ENCODE data around the gene MRPL50. TPM values are rescaled to one million over a fixed set of nuclear protein-coding genes. Genes with fewer than 3 reads are reported as not detected.
"Not testable (repeated sequence)": the region's sequence is repeated elsewhere in the genome, so short reads cannot be mapped to it uniquely, and the experiment has no call there.

The MRPL50 gene
- polyA plus RNA-seq, 5 donors: 20.1 to 28.3 (median 22.9) TPM

DNA sequence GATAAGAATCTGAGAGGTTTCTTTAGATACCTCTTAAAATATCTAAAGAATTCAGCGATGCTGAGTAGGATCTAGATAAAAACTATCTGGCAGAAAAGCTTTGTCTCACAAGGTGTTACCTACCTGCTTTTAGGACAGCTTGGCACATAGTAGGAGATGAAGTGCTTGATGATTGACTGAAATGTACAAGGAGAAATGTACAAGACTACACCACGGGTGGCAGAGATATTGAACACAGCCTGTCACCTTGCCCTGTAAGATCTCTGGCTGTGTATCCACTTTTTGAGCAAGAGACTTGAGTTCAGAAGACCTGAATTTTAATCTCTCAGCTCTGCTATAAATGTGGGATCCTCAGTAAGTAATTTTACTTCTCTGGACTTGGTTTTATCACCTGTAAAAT, 21.4 kb upstream of the MRPL50 start:
- DNase-seq: no peak

DNA sequence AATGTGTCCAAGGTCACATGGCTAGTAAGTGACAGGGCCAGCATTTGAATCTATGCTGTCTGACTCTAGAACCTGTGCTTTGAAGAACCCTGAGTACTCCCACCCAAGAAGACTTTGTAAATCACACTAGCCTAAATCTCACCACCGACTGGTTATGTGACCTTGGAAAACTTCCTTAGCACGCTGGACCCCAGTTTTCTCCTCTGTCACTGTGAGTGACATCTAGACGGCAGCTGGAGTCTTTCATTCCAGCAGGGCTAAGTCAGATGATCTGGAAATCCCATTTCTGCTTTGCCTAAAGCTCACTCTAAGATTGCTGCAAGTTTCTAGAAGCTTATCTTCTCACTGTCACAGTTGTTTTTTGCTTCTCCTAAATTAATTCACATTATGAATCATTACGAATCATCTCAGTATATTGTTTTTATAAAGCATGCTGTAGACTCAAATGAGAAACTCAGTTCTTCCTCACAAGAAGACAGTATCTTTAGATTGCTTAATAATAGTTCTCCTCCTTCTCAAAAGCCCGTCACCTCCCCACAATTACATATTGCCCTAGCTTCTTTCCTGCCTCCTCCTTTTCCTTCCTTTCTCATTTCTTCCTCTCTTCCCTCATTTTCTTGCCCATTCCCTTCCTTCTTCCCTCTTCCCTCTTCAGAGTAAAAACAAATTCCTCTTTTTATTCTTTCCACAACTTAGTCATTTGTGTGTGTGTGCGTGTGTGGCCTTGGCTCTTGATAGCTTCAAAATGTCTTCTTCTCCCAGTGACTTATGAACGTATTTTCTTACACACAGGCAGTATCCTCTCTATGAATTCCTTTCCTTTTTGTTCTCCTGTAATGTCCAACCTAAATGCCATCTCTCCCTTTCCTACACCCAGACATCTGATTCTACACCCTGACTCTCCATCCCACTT, 20.4 kb upstream of the MRPL50 start:
- no peak for DNase-seq

DNA sequence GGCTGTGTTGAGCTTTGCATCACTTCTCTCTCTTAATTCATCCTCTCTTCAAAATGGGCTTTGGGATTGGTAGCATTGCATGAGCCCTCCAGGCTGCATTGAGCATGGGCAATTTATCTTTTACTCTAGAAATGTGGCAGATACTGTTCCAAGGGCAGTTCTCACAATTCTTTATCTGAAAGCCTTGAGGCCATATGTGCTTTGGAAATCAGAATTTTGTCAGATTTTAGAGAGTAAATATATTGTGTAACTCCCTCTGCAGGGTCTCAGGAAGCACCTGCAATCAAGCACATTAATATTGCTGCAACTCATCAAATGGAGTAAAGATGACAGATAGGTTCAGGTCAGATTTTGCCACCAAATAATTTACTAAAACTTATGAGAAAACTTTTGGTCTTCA, 19.6 kb upstream of the MRPL50 start:
- DNase-seq: no peak

DNA sequence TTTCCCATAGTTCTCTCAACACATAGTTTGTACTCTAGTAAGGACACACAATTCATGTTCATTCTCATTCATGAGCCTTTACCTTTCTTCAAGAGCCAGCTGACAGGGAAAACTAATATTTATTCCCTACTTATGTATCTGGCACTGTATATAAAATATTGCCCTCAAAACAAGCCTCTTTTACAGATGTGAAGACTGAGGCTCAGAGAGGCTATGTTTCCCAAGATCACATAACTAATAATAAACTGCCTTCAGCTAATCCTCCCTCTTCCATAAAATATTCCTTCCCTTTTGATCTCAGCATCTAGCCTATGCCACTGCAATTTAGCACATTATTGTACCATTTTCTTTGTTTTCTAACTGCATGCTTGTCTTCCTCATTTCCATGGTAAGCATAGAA, 19.0 kb upstream of the MRPL50 start:
- DNase-seq: no peak

DNA sequence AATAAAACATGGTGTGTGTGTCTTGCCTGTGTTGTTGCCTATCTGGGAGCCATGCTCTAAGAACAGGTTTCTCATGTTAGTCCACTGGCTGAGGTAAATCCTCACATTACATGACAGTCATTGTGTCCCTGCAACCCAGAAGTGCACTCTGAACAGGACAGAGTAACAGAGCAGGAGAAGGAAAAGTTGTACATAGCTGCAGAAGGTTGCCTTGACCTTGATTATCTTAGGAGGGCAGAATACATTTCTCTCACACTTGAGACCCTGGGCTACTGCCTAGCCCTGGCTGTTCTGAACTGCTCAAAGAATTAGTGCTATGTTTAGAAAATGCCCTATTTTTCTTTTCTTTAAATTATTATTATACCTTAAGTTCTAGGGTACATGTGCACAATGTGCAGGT, 17.2 kb upstream of the MRPL50 start:
- DNase-seq: no peak

DNA sequence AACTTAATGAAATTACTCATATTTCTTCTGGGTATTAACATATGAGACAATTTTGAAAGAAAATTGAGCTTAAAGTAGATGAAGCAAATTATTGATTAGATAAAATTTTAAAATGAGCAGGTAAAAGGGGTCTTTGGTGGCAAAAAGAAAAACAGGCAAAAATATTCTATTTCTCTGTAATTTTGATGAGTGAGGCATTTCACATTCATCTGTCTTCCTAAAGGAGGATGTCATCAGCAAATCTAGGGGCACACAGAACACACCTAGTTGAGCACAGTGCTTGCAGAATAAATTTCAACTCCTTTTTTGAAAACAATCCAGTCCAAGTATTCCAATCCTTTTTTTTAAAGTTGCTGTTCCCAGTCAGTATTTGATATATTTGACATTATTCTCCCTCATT, 16.4 kb upstream of the MRPL50 start:
- no peak for DNase-seq

DNA sequence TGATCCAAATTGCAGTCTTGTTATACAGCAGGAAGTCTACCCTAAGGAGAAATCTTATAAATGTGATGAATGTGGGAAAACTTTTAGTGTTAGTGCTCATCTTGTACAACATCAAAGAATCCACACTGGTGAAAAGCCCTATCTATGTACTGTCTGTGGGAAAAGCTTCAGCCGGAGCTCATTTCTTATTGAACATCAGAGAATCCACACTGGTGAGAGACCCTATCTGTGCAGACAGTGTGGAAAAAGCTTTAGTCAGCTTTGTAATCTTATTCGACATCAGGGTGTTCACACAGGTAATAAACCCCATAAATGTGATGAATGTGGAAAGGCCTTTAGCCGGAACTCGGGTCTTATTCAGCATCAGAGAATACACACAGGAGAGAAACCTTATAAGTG, 10.7 kb upstream of the MRPL50 start:
- DNase-seq: no peak

DNA sequence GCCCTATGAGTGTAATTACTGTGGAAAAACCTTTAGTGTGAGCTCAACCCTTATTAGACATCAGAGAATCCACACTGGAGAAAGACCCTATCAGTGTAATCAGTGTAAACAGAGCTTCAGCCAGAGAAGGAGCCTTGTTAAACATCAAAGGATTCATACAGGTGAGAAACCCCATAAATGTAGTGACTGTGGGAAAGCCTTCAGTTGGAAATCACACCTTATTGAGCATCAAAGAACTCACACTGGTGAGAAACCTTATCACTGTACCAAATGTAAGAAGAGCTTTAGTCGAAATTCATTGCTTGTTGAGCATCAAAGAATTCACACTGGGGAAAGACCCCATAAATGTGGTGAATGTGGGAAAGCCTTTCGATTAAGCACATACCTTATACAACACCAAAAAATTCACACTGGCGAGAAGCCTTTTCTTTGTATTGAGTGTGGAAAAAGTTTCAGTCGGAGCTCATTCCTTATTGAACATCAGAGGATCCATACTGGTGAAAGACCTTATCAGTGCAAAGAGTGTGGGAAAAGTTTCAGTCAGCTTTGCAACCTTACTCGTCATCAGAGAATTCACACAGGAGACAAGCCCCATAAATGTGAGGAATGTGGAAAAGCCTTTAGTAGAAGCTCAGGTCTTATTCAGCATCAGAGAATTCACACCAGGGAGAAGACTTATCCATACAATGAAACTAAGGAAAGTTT, 10.1 kb upstream of the MRPL50 start:
- no peak for DNase-seq

DNA sequence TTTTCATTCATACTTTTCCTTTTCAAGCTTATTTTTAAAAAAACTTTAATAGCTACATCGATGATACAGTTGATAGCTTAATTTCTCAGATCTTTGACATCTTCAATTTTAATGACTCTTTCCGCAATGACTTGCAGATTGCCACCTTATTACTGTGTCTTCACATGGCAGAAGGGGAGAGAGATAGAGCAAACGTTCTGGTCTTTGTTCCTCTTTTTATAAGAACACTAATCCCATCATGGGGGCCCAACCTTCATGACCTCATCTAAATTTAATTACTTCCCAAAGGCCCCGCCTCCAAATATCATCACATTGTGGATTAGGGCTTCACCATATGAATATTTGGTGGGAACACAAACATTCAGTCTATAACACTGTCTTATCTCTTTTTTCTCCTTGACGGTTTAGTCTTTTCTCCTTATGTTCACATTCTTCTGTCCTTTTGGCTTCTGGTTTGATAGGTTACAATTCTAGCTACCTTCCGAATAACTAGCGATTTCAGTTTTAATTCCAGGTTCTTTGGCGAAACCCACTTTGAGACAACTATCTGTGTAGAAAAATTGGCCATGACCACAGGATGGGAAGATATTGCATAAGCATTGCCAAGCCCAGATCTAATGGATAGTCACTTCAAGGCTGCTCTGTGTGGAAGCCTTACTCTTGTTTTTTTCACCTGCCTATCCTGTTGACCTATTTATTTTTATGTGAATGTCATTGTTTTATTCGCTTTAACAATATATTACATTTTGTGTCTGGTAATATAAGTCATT, 5.3 kb upstream of the MRPL50 start:
- no peak for DNase-seq

DNA sequence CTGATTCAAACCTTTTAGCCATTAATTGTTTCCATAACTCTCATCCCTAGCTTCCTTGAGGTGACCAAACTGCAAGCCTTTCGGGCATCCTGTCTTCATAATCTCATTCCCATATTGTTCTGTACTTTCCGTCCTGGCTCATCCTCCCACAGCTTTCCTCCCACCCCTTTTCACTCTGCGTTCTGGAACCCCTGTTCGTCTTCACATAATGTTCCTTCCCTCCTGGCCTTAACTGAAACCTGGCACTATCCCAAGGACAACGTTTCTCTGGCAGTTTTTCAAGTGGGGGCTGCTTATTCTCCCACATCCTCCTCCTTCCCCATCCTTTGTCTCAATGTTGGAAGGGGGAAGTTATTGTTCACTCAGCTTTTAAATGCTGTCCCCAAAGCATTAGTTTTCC, 1.7 kb upstream of the MRPL50 start:
- no peak for DNase-seq

DNA sequence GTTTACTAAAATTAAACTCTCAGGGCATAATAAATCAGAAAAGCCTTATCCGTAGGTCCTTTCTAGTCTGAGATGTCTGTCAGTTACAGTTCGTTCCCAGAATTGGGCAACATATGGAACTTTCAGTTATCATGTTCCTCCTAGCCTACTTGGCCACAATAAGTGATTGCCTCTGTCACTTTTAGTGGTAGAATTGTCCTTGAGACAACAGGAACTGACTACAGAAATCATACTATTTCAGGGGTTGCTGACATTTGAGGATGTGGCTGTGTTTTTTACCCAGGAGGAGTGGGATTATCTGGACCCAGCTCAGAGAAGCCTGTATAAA, 1.2 kb upstream of the MRPL50 start:
- no peak for DNase-seq

DNA sequence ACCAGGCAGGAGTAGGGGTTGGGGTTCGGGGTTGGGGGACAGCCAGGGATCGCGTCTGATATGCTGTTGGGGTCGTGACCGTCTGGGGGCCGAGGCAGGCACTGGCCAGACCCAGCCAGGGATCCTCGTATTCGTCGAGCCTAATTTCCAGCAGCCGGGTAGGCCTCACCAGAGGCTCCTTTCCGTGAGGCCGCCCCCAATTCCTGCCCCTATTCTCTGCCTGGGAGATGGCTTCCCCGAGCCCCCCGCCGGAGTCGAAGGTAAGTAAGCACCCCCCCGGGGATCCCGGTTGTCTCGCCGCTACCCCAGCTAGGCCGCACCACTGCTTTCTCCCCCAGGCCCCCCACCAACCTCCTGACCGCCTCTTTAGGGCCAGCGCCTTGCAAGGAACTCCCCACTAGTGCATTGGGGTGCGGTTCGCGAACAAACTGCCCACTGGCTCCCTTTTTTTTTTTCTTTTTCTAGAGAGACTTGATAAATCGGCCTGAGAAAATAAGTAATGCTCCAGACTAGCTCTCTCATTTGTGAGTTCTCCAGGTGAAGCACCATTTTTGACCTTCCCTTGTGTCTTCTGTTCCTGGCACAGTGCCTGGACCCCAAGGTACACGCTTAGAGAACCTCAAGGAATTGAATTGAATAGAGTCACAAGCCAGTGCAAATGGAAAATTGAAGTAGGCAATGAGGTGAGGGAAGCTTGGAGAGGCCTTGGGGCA, 668 bp upstream of the MRPL50 start:
- no peak for DNase-seq

DNA sequence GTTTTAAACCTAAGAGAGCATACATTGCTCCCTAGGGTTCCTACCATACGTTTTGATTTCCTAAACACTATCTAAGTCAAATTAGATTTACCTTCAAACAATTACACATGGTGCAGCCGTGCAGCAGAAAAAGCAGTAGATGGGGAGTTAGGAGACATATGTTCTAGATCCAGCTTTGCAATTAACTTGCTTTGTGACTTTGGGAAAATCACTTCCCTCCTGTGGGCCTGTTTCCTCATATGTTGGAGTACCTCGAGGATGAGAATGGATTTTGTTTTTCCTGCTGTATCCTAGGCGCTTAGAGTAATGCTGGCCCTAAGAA, 711 bp downstream of the MRPL50 start:
- DNase-seq: peak in 1 of 2 donors; percentile 2

DNA sequence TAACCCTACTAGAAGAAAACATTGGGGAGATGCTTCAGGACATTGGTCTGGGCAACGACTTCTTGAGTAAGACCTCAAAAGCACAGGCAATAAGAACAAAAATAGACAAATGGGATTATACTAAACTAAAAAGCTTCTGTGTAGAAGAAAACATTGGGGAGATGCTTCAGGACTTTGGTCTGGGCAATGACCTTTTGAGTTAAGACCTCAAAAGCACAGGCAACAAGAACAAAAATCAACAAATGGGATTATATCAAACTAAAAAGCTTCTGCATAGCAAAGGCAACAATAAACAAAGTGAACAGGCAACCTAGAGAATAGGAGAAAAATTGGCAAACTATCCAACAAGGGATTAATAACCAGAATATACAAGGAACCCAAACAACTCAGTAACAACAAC, 3.7 kb downstream of the MRPL50 start:
- no peak for DNase-seq

DNA sequence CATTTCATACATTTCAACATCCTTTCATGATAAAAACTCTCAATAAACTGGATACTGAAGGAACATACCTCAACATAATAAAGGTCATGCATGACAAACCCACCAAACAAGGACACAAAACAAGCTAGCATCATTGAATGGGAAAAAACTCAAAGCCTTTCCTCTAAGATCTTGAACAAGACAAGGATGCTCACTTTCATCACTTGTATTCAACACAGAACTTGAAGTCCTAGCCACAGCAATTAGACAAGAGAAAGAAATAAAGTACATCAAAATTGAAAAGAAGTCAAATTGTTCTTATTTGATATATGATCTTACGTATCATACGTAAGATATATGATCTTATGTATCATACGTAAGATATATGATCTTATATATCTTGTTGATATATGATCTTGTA, 5.3 kb downstream of the MRPL50 start:
- DNase-seq: no peak

DNA sequence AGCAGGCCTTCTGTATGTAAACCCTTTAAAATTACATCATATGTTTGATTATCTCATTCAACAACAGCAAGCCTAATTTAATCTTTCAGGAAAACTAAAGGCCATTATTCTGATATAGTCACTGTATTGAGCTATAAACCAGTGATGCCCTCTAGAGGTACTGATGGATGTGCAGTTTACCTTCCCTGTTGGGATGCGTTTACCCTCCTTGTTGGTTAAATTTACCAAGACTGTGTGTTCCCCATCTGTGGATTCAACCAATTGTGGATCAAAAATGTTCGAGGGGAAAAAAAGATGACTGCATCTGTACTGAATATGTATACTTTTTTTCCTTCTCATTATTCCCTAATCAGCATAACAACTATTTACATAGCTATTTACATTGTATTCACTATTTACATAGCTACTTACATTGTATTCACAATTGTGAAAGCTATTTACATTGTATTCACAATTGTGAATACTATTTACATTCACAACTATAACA, 9.9 kb downstream of the MRPL50 start:
- no peak for DNase-seq

DNA sequence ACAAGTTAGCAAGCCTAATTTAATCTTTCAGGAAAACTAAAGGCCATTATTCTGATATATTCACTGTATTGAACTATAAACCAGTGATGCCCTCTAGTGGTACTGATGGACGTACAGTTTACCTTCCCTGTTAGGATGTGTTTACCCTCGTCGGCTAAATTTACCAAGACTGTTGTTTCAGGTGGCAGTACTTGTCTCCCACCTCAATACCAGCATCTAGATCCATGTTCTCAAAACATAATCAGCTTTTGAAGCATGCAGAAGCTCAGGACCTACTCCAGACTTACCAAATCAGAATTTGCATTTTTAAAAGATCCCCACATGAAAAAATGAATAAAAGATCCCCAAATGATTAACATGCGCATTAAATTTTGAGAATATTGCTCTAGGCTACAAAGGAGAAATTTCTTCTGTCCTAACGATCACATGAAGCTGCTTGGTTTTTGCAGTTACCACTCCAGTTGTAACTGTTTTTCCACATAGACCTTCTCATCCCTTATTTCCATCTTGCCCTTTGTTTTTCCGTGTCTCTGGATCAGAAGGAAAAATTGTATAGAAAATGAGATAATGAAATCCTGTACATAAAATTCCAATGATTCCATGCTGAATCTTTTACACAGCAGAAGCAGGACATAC, 10.4 kb downstream of the MRPL50 start:
- DNase-seq: no peak

DNA sequence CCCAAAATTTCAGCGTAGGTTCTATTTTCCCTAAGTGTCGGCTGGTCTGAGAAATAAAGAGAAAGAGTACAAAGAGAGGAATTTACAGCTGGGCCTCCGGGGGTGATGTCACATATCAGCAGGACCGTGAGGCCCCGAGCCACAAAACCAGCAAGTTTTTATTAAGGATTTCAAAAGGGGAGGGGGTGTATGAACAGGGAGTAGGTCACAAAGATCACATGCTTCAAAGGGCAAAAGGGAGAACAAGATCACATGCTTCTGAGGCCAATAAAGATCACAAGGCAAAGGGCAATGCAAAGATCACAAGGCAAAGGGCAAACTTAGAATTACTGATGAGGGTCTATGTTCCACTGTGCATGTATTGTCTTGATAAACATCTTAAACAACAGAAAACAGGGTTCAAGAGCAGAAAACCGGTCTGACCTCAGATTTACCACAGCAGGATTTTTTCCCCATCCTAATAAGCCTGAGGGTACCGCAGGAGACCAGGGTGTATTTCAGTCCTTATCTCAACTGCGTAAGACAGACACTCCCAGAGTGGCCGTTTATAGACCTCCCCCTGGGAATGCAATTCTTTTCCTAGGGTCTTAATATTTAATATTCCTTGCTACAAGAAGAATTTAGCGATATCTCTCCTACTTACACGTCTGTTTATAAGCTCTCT, 13.4 kb downstream of the MRPL50 start, which contains the start of gene BAAT:
Gene BAAT (minus strand): TSS at position 134 of the 664 bp plus-strand sequence. CDS start 13,602 bp downstream, outside the sequence.
- DNase-seq: not testable (repeated sequence)

DNA sequence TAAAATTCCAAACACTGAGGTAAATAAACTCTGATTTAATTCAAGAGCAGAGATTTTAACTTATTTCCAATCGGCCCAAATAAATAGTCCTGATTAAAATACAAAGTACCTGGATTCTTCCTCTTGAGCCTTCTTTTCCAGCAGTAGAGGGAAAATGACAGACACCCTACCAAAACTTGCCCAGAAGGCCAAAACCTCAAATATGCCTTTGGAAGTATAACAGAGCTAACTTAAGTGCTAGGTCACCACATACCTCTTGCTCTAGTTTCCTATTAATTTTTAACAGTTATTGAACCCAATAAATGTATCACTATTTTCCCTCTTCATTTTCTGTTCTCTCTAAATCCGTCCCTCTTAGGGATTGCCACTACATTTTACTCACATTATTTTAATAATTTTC, 15.1 kb downstream of the MRPL50 start:
- no peak for DNase-seq

DNA sequence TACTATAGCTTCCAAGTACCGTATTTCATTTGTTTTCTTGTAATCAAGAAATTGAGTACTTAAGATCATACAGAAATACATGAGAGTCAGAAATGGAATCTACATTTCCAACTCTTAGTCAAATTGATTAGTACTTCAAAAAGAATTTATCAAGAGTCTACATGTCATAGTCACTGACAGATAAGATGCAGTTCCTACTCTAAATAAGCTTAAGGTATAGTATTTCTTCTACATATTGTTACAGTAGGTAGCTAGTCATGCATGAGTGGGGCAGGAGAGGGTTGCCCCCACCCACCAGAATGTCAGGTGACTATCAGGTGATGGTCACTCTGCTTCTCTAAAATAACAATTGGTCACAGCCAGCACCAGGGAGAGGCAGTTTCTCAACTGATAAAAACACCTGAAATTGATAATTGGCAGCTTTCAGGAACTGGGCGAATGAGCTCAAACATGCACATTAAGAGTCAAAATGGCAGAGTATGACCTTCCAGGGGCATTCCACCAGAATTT, 16.5 kb downstream of the MRPL50 start:
- no peak for DNase-seq

DNA sequence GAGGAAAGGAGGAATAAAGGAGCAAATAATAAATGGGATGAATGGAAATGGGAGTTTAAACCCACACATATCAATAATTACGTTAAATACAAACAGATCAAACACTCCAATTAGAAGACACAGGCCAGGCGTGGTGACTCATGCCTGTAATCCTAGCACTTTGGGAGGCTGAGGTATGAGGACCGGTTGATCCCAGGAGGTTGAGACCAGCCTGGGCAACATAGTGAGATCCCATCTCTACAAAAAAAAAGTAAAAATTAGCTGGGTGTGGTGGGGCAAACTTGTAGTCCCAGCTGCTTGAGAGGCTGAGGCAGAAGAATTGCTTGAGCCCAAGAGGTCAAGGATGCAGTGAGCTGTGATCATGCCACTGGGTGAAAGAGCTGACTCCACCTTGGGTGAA, 17.3 kb downstream of the MRPL50 start:
- no peak for DNase-seq

Measured in right lung (tissue), 5 donors.